Occipital lobe (tissue), 2 donors: ENCODE data around the gene PLSCR1. TPM values are rescaled to one million over a fixed set of nuclear protein-coding genes. Genes with fewer than 3 reads are reported as not detected.
"Not testable (repeated sequence)": the region's sequence is repeated elsewhere in the genome, so short reads cannot be mapped to it uniquely, and the experiment has no call there.

Source experiments
- DNase-seq: peaks from one replicate; lab custom pipeline; 2025; lab: John Stamatoyannopoulos, UW
- total RNA-seq: library from RNA; depleted of rRNA; stranded (reverse); fragments of >200 nt; gene quantifications from one replicate; pipeline ENCODE4 v1.2.3, GENCODE V29; 2014

PLSCR1 gene
- total RNA-seq, 1 donor from 2014 or later = 11.9 TPM

GRCh38 chr3:146550070-146550615 is 5.7 kb upstream of the PLSCR1 start:
- no peak for DNase-seq

GRCh38 chr3:146547235-146547835 is 2.9 kb upstream of the PLSCR1 start:
- no peak for DNase-seq

GRCh38 chr3:146546366-146546965 is 2.1 kb upstream of the PLSCR1 start:
- no peak for DNase-seq

GRCh38 chr3:146544929-146545528 is 622 bp upstream of the PLSCR1 start:
- no peak for DNase-seq

GRCh38 chr3:146543461-146544001 is 876 bp downstream of the PLSCR1 start:
- DNase-seq = no peak

GRCh38 chr3:146542978-146543377 is 1.4 kb downstream of the PLSCR1 start:
- no peak for DNase-seq

GRCh38 chr3:146542179-146542578 is 2.2 kb downstream of the PLSCR1 start:
- DNase-seq = no peak

GRCh38 chr3:146540978-146541377 is 3.4 kb downstream of the PLSCR1 start:
- DNase-seq = no peak

- no peak for DNase-seq
These were observed 4.2 kb downstream of the PLSCR1 start for GRCh38 chr3:146540236-146540635.

GRCh38 chr3:146539315-146539714 is 5.1 kb downstream of the PLSCR1 start:
- no peak for DNase-seq

GRCh38 chr3:146537603-146538002 is 6.8 kb downstream of the PLSCR1 start:
- no peak for DNase-seq

GRCh38 chr3:146536681-146537080 is 7.7 kb downstream of the PLSCR1 start:
- no peak for DNase-seq

GRCh38 chr3:146532406-146532805 is 12.0 kb downstream of the PLSCR1 start:
- no peak for DNase-seq

GRCh38 chr3:146530609-146531008 is 13.8 kb downstream of the PLSCR1 start:
- no peak for DNase-seq

- DNase-seq = no peak
These were observed 15.4 kb downstream of the PLSCR1 start for GRCh38 chr3:146529021-146529420.

- no peak for DNase-seq
These were observed 19.4 kb downstream of the PLSCR1 start for GRCh38 chr3:146524961-146525360.

GRCh38 chr3:146523531-146523930 is 20.9 kb downstream of the PLSCR1 start:
- DNase-seq = no peak

- DNase-seq = not testable (repeated sequence)
These were observed 21.9 kb downstream of the PLSCR1 start for GRCh38 chr3:146522174-146523158.

- DNase-seq = no peak
These were observed 23.0 kb downstream of the PLSCR1 start for GRCh38 chr3:146521394-146521793.

GRCh38 chr3:146519810-146520209 is 24.6 kb downstream of the PLSCR1 start:
- DNase-seq = no peak
